Neural cell (in vitro differentiated cells): ENCODE measurements around the gene CKB. TPM values are rescaled to one million over a fixed set of nuclear protein-coding genes. Genes with fewer than 3 reads are reported as not detected.

Experiments used
- H2AFZ ChIP-seq: fragments of 200-600, 300-800 bp; sonication (generic), shearing (Covaris generic); 2 replicates; pipeline ENCODE4 v1.6.0; 2014; ENCODE audit warnings: low read depth, mild to moderate bottlenecking, antibody characterized with exemption, low read length, moderate library complexity
- H3F3A ChIP-seq: fragments of 200-600 bp; shearing (Covaris generic); 2 replicates; pipeline ENCODE4 v1.6.1; 2016; ENCODE audit warnings: mild to moderate bottlenecking, moderate library complexity, mixed read lengths, antibody characterized with exemption, low read length; ENCODE audit not compliant: insufficient read depth, poor library complexity, severe bottlenecking
- H3K27ac ChIP-seq: fragments of 200-600, 300-800 bp; sonication (generic), shearing (Covaris generic); 2 replicates; pipeline ENCODE4 v1.5.1; 2014; ENCODE audit warnings: mild to moderate bottlenecking, low read length, moderate library complexity
- H3K27me3 ChIP-seq: fragments of 300-800, 200-600 bp; sonication (generic), shearing (Covaris generic); 2 replicates; pipeline ENCODE4 v1.6.0; 2014; ENCODE audit warnings: mild to moderate bottlenecking, low read depth, low read length, moderate library complexity; ENCODE audit not compliant: insufficient read depth
- H3K36me3 ChIP-seq: fragments of 300-800, 200-600 bp; sonication (generic), shearing (Covaris generic); 2 replicates; pipeline ENCODE4 v1.5.1; 2014; ENCODE audit warnings: mild to moderate bottlenecking, antibody characterized with exemption, low read length, moderate library complexity; ENCODE audit not compliant: insufficient read depth
- H3K4me2 ChIP-seq: fragments of 300-800, 200-600 bp; sonication (generic), shearing (Covaris generic); 2 replicates; pipeline ENCODE4 v1.6.0; 2014; ENCODE audit warnings: mild to moderate bottlenecking, low read length
- H3K4me3 ChIP-seq: fragments of 300-800, 200-600 bp; sonication (generic), shearing (Covaris generic); 2 replicates; pipeline ENCODE4 v1.5.1; 2014; ENCODE audit warnings: mild to moderate bottlenecking, low read length, moderate library complexity
- H3K79me2 ChIP-seq: fragments of 200-600 bp; shearing (Covaris generic); replicated peaks from 2 replicates; pipeline ENCODE4 v1.6.0; 2014; ENCODE audit warnings: mild to moderate bottlenecking, low read length, moderate library complexity; ENCODE audit not compliant: insufficient read depth
- H3K9ac ChIP-seq: fragments of 300-800, 200-600 bp; sonication (generic), shearing (Covaris generic); 2 replicates; pipeline ENCODE4 v1.6.1; 2016; ENCODE audit warnings: mild to moderate bottlenecking, low read length, mixed read lengths
- H3K9me2 ChIP-seq: fragments of 200-600 bp; shearing (Covaris generic); 2 replicates; pipeline ENCODE4 v1.6.1; 2016; ENCODE audit warnings: mild to moderate bottlenecking, low read length, mixed read lengths; ENCODE audit not compliant: insufficient read depth
- H3K9me3 ChIP-seq: fragments of 200-600, 300-800 bp; sonication (generic), shearing (Covaris generic); 2 replicates; pipeline ENCODE4 v1.6.1; 2016; ENCODE audit warnings: mild to moderate bottlenecking, mixed run types, low read length, moderate library complexity, mixed read lengths
- H4K20me1 ChIP-seq: fragments of 200-600 bp; shearing (Covaris generic); 2 replicates; pipeline ENCODE4 v1.6.1; 2016; ENCODE audit warnings: mild to moderate bottlenecking, mixed run types; ENCODE audit not compliant: insufficient read depth
- EP300 ChIP-seq: fragments of 450-650 bp; conservative IDR thresholded peaks from 2 replicates; pipeline ENCODE4 v1.6.1; 2014; ENCODE audit warnings: antibody characterized with exemption, mild to moderate bottlenecking, moderate library complexity; ENCODE audit not compliant: poor library complexity, severe bottlenecking
- EZH2 ChIP-seq: fragments of 200-600, 300-800 bp; shearing (Covaris generic), sonication (generic); IDR thresholded peaks from 2 replicates; pipeline ENCODE4 v1.6.1; 2014; ENCODE audit warnings: antibody characterized with exemption, low read length, borderline replicate concordance, mild to moderate bottlenecking; ENCODE audit not compliant: insufficient read depth, poor library complexity, severe bottlenecking
- MXI1 ChIP-seq: fragments of 450-650 bp; conservative IDR thresholded peaks from 2 replicates; pipeline ENCODE4 v1.6.1; 2014; ENCODE audit warnings: antibody characterized with exemption, mild to moderate bottlenecking; ENCODE audit not compliant: poor library complexity, severe bottlenecking
- POLR2AphosphoS5 ChIP-seq: IDR thresholded peaks from 2 replicates; pipeline ENCODE4 v1.6.1; 2012
- RAD21 ChIP-seq: fragments of 450-650 bp; conservative IDR thresholded peaks from 2 replicates; pipeline ENCODE4 v1.6.1; 2014; ENCODE audit warnings: antibody characterized with exemption, mild to moderate bottlenecking, moderate library complexity
- SMC3 ChIP-seq: fragments of 450-650 bp; conservative IDR thresholded peaks from 2 replicates; pipeline ENCODE4 v1.6.1; 2014; ENCODE audit warnings: antibody characterized with exemption, mild to moderate bottlenecking, moderate library complexity; ENCODE audit not compliant: poor library complexity
- TAF1 ChIP-seq: IDR thresholded peaks from 2 replicates; pipeline ENCODE4 v1.6.1; 2012; ENCODE audit warnings: low read depth
- polyA plus RNA-seq: library from polyadenylated mRNA; depleted of rRNA; stranded (reverse); fragments of >200 nt; gene quantifications from 2 replicates; pipeline ENCODE4 v1.2.3, GENCODE V29; 2014
- TF ChIP-seq, protein P1 (sequence below): fragments of 450-650 bp; IDR thresholded peaks from 2 replicates; pipeline ENCODE4 v1.5.1; 2014; ENCODE audit warnings: antibody characterized with exemption, mild to moderate bottlenecking, moderate library complexity; ENCODE audit not compliant: poor library complexity, severe bottlenecking
- TF ChIP-seq, protein P2 (sequence below): IDR thresholded peaks from 2 replicates; pipeline ENCODE4 v1.6.1; 2012; ENCODE audit warnings: borderline replicate concordance

The CKB gene
- polyA plus RNA-seq, 1 donor from 2014 or later = 918 TPM

DNA sequence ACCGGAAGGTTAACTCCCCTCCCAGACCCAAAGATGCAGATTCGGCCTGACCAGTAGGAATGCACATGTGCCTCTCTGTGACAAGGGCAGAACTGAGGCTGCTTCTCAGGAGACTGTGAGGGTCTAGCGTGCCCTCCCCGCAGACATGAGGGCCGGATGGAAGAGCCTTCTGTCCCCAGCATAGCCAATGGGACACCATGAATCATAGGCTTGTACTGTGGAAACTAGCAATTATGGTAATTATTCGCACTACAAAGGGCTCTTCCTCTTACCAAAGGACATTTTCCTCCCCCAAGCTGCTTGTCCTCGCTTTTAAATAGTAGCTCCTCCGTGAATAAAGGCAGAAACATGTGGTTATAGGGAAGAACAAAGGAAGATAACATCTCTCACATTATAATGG lies 46.3 kb upstream of the CKB start:
- H3K9ac ChIP-seq = peak overlapping the region; percentile 45
- no peaks in the 10 kb centered on the region for H4K20me1 ChIP-seq
- no peak for TF ChIP-seq SMC3
- no peak for TF ChIP-seq EZH2
- no peak for TF ChIP-seq MXI1
- peak; percentile 6 for TF ChIP-seq POLR2AphosphoS5
- no peak overlapping the region for H3K4me2 ChIP-seq
- peak overlapping the region; percentile 61 for H3K27ac ChIP-seq
- no peaks in the 10 kb centered on the region for H3K36me3 ChIP-seq
- H3F3A ChIP-seq = no peaks in the 10 kb centered on the region
- H2AFZ ChIP-seq = no peak overlapping the region
- no peaks in the 10 kb centered on the region for H3K9me3 ChIP-seq
- peak overlapping the region; percentile 15 for H3K4me3 ChIP-seq
- H3K79me2 ChIP-seq = peaks cover 54% of the 10 kb centered on the region
- no peaks in the 10 kb centered on the region for H3K9me2 ChIP-seq
- H3K27me3 ChIP-seq = no peaks in the 10 kb centered on the region

DNA sequence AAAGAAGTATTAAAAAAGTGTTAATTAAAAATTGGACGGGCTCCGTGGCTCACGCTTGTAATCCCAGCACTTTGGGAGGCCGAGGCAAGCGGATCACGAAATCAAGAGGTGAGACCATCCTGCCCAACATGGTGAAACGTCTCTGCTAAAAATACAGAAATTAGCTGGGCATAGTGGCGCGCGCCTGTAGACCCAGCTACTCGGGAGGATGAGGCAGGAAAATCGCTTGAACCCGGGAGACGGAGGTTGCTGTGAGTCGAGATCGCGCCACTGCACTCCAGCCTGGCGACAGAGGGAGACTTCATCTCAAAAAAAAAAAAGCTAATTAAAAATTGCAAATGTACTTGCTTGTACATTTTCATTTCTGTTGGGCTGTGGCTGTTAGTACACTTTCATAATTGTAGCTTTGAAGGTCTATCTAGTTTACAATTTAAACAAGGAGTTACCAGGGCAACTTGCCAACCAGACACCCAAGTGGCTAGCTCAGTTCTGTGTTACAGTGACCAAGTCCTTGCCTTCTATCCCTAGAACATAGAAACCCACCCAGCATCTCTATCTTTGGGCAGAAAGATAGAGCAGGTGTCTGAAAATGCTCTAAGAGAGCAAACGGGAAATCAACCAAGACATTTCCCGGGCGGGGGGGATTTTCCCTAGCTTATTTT lies 41.3 kb upstream of the CKB start:
- TF ChIP-seq EP300 = no peak
- TF ChIP-seq, protein P1, sequence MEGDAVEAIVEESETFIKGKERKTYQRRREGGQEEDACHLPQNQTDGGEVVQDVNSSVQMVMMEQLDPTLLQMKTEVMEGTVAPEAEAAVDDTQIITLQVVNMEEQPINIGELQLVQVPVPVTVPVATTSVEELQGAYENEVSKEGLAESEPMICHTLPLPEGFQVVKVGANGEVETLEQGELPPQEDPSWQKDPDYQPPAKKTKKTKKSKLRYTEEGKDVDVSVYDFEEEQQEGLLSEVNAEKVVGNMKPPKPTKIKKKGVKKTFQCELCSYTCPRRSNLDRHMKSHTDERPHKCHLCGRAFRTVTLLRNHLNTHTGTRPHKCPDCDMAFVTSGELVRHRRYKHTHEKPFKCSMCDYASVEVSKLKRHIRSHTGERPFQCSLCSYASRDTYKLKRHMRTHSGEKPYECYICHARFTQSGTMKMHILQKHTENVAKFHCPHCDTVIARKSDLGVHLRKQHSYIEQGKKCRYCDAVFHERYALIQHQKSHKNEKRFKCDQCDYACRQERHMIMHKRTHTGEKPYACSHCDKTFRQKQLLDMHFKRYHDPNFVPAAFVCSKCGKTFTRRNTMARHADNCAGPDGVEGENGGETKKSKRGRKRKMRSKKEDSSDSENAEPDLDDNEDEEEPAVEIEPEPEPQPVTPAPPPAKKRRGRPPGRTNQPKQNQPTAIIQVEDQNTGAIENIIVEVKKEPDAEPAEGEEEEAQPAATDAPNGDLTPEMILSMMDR = no peak
- no peak for TF ChIP-seq RAD21
- TF ChIP-seq TAF1 = no peak
- TF ChIP-seq EZH2 = no peak
- no peak for TF ChIP-seq POLR2AphosphoS5
- no peak for TF ChIP-seq SMC3
- TF ChIP-seq, protein P2, sequence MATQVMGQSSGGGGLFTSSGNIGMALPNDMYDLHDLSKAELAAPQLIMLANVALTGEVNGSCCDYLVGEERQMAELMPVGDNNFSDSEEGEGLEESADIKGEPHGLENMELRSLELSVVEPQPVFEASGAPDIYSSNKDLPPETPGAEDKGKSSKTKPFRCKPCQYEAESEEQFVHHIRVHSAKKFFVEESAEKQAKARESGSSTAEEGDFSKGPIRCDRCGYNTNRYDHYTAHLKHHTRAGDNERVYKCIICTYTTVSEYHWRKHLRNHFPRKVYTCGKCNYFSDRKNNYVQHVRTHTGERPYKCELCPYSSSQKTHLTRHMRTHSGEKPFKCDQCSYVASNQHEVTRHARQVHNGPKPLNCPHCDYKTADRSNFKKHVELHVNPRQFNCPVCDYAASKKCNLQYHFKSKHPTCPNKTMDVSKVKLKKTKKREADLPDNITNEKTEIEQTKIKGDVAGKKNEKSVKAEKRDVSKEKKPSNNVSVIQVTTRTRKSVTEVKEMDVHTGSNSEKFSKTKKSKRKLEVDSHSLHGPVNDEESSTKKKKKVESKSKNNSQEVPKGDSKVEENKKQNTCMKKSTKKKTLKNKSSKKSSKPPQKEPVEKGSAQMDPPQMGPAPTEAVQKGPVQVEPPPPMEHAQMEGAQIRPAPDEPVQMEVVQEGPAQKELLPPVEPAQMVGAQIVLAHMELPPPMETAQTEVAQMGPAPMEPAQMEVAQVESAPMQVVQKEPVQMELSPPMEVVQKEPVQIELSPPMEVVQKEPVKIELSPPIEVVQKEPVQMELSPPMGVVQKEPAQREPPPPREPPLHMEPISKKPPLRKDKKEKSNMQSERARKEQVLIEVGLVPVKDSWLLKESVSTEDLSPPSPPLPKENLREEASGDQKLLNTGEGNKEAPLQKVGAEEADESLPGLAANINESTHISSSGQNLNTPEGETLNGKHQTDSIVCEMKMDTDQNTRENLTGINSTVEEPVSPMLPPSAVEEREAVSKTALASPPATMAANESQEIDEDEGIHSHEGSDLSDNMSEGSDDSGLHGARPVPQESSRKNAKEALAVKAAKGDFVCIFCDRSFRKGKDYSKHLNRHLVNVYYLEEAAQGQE = no peak
- TF ChIP-seq MXI1 = no peak
- H3K4me2 ChIP-seq = peak overlapping the region; percentile 98
- H3K4me3 ChIP-seq = peak overlapping the region; percentile 100
- no peaks in the 10 kb centered on the region for H3K9me3 ChIP-seq
- H4K20me1 ChIP-seq = no peaks in the 10 kb centered on the region
- H3K9ac ChIP-seq = peak overlapping the region; percentile 94
- no peaks in the 10 kb centered on the region for H3F3A ChIP-seq
- H2AFZ ChIP-seq = no peak overlapping the region
- peaks cover 75% of the 10 kb centered on the region for H3K79me2 ChIP-seq
- H3K36me3 ChIP-seq = peaks cover 6% of the 10 kb centered on the region
- H3K27ac ChIP-seq = peak overlapping the region; percentile 92
- no peaks in the 10 kb centered on the region for H3K27me3 ChIP-seq
- H3K9me2 ChIP-seq = no peaks in the 10 kb centered on the region
